Kidney epithelial cell (primary cell): ENCODE data around the gene FIBCD1. TPM values are rescaled to one million over a fixed set of nuclear protein-coding genes. Genes with fewer than 3 reads are reported as not detected.

Source experiments
- DNase-seq: peaks from one replicate; pipeline ENCODE4 v3.0.0-alpha.2; 2010; ENCODE audit warnings: low read depth
- H3K27me3 ChIP-seq: 2 replicates; pipeline ENCODE4 v1.6.0; 2011; ENCODE audit warnings: low read length; ENCODE audit not compliant: control insufficient read depth, insufficient read depth
- H3K36me3 ChIP-seq: 2 replicates; pipeline ENCODE4 v1.5.1; 2011; ENCODE audit warnings: low read length; ENCODE audit not compliant: control insufficient read depth, insufficient read depth
- H3K4me3 ChIP-seq: 2 replicates; pipeline ENCODE4 v1.5.1; 2011; ENCODE audit warnings: low read depth, mild to moderate bottlenecking, control low read depth, low read length
- total RNA-seq: library from RNA; depleted of rRNA; stranded (reverse); fragments of >200 nt; gene quantifications from 2 replicates; pipeline ENCODE4 v1.2.3, GENCODE V29; 2015
- TF ChIP-seq, protein P1 (sequence below): IDR thresholded peaks from 2 replicates; pipeline ENCODE4 v1.5.1; 2011; ENCODE audit warnings: mild to moderate bottlenecking, moderate library complexity, low read length, control low read depth, inconsistent platforms; ENCODE audit not compliant: insufficient read depth, poor library complexity, severe bottlenecking

FIBCD1 gene
- total RNA-seq, 1 donor from 2014 or later: 2.6 TPM

DNA sequence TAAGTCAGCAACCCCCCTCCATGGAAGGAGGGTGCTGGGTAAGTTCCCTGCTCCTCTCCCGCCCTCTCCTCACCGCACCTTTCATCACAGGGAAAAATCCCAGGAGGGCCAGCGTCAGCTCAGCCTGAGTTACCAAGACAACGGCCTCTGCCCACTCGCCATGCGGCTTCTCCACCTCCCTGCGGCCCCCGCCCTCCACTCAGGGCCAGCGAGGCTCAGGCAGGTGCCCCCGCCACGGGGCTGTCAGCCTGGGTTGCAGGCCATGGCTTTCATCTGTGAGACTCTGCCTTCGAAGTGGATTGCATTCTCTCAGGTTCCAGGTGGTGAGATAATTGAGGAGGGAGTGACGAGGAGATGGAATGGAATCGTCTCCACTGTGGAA, 42.7 kb upstream of the FIBCD1 start:
- H3K36me3 ChIP-seq: no peaks in the 10 kb centered on the region
- H3K4me3 ChIP-seq: no peak overlapping the region
- TF ChIP-seq, protein P1, sequence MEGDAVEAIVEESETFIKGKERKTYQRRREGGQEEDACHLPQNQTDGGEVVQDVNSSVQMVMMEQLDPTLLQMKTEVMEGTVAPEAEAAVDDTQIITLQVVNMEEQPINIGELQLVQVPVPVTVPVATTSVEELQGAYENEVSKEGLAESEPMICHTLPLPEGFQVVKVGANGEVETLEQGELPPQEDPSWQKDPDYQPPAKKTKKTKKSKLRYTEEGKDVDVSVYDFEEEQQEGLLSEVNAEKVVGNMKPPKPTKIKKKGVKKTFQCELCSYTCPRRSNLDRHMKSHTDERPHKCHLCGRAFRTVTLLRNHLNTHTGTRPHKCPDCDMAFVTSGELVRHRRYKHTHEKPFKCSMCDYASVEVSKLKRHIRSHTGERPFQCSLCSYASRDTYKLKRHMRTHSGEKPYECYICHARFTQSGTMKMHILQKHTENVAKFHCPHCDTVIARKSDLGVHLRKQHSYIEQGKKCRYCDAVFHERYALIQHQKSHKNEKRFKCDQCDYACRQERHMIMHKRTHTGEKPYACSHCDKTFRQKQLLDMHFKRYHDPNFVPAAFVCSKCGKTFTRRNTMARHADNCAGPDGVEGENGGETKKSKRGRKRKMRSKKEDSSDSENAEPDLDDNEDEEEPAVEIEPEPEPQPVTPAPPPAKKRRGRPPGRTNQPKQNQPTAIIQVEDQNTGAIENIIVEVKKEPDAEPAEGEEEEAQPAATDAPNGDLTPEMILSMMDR: no peak
- DNase-seq: no peak
- peaks cover 20% of the 10 kb centered on the region for H3K27me3 ChIP-seq

DNA sequence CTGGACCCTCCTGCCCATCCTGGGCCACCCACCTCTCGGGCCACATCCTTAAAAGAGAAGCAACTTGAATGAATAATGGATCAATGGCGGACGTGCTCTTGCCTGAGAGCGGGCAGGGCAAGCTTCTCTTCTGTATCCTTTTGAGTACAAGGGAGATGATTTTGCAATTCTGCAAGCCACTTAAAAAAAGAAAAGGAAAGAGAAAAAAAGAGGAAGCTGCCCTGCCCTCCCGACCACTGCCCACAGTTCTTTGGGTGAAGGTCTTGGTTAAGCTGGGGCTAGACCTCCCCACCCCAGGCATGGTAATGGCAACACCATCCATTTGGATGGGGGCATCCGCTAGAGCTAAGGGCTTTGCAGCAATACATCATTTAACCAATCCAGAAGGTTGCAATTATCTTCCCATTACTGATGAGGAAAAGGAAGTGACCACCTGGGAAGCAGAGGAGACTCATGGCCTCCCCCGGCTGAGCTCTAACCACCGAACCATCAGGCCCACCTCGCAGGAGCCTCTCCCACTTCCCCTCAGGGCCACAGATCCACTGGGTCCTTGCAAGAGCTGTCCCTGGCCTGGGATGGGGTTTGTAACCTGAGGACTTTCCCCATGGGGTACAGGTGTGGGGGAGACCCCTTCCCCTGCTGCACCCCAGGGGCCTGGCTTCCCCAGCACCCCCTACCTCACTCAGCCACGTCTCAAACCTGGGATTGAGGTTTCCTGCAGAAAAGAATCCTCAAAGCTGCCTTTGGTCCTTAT, 42.1 kb upstream of the FIBCD1 start:
- Histone ChIP-seq H3K27me3 (peaks cover 15% of the 10 kb centered on the region), H3K36me3 (no peaks in the 10 kb centered on the region), H3K4me3 (no peak overlapping the region)
- DNase-seq: no peak
- TF ChIP-seq, protein P1: no peak

- Histone ChIP-seq H3K4me3 (no peak overlapping the region), H3K36me3 (no peaks in the 10 kb centered on the region), H3K27me3 (peaks cover 12% of the 10 kb centered on the region)
- TF ChIP-seq, protein P1: no peak
- DNase-seq: no peak
Observed at GRCh38 chr9:130980526-130980925, 41.5 kb upstream of the FIBCD1 start.

- no peak for DNase-seq
- no peak overlapping the region for H3K4me3 ChIP-seq
- TF ChIP-seq, protein P1: no peak
- H3K36me3 ChIP-seq: no peaks in the 10 kb centered on the region
- peaks cover 11% of the 10 kb centered on the region for H3K27me3 ChIP-seq
Observed at GRCh38 chr9:130979591-130980385, 40.7 kb upstream of the FIBCD1 start.

DNA sequence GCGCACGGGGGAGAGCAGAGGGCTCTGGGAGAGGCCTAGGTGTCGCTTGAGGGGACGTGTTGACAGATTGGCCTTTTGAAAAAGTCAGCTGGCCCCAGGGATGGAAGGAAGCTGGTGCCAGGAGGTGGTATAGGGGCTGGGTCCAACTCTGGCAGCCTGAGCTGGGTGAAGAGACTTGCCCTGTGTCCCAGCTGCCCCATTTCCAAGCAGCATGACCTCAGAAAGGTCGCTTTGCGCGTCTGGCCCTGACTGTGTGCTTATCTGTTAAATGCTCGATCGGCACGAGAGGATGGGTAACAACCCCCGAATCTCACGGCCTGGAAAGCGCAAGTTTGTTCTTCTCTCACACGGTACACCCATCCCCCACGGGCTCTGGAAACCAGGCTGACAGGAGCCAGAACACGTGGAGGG, 38.8 kb upstream of the FIBCD1 start:
- DNase-seq: no peak
- TF ChIP-seq, protein P1: no peak
- Histone ChIP-seq H3K27me3 (peaks cover 26% of the 10 kb centered on the region), H3K4me3 (no peak overlapping the region), H3K36me3 (no peaks in the 10 kb centered on the region)
